ENCODE data around the gene HM13.

- TF ChIP-seq, protein P1, sequence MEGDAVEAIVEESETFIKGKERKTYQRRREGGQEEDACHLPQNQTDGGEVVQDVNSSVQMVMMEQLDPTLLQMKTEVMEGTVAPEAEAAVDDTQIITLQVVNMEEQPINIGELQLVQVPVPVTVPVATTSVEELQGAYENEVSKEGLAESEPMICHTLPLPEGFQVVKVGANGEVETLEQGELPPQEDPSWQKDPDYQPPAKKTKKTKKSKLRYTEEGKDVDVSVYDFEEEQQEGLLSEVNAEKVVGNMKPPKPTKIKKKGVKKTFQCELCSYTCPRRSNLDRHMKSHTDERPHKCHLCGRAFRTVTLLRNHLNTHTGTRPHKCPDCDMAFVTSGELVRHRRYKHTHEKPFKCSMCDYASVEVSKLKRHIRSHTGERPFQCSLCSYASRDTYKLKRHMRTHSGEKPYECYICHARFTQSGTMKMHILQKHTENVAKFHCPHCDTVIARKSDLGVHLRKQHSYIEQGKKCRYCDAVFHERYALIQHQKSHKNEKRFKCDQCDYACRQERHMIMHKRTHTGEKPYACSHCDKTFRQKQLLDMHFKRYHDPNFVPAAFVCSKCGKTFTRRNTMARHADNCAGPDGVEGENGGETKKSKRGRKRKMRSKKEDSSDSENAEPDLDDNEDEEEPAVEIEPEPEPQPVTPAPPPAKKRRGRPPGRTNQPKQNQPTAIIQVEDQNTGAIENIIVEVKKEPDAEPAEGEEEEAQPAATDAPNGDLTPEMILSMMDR (conservative IDR thresholded peaks at IDR 0.05 in 1 of 2, IDR thresholded peaks at IDR 0.05 in 1 of 2; ENCODE audit: extremely low read depth in 1 of 2, insufficient read depth in 1 of 2, low read depth in 1 of 2, low read length in 2 of 2): peak in 1 of 2 donors; percentile 37
- TF ChIP-seq EZH2 (IDR thresholded peaks at IDR 0.05; ENCODE audit: borderline replicate concordance, low read length): no peak
Measured at GRCh38 chr20:31566658-31567379, 52.6 kb downstream of the HM13 start.
